PC-3 (cell line): Measurements from ENCODE around the gene PRICKLE2. TPM values are rescaled to one million over a fixed set of nuclear protein-coding genes. Genes with fewer than 3 reads are reported as not detected.

Source experiments
- ATAC-seq: fragments of 200-7000 bp; cut with Tn5 transposase; 2 replicates; pipeline ENCODE4 v1.9.1; 2020; ENCODE audit warnings: mild to moderate bottlenecking, moderate library complexity
- BruUV-seq: library from RNA; stranded (reverse); fragments of 400-500 nt; replicated peaks from 2 replicates; lab custom pipeline; 2021; lab: Mats Ljungman, UMichigan
- CTCF ChIA-PET: fragments of 300-600 bp; sonication (Branson Sonifier 250); formaldehyde crosslinking; loops from one replicate; lab custom pipeline; 2022; ENCODE audit warnings: antibody characterized with exemption; lab: Charles Lee
- POLR2A ChIA-PET: fragments of 300-600 bp; sonication (Branson Sonifier 250); formaldehyde crosslinking; loops from one replicate; lab custom pipeline; 2022; ENCODE audit warnings: antibody characterized with exemption; ENCODE audit not compliant: unreplicated experiment; lab: Charles Lee
- DNase-seq: peaks from one replicate; pipeline ENCODE4 v3.0.0-alpha.2; 2015
- H2AFZ ChIP-seq: fragments of 300-600 bp; sonication (generic); 2 replicates; pipeline ENCODE4 v1.6.0; 2016; ENCODE audit warnings: antibody characterized with exemption, low read length
- H3F3A ChIP-seq: fragments of 300-600 bp; sonication (generic); one replicate; pipeline ENCODE4 v1.6.0; 2017; ENCODE audit warnings: antibody characterized with exemption, low read length, control low read depth, mild to moderate bottlenecking; ENCODE audit not compliant: unreplicated experiment
- H3K27ac ChIP-seq: fragments of 300-600 bp; sonication (generic); 2 replicates; pipeline ENCODE4 v1.5.1; 2016; ENCODE audit warnings: mild to moderate bottlenecking, low read length
- H3K27me3 ChIP-seq: fragments of 300-600 bp; sonication (generic); 2 replicates; pipeline ENCODE4 v1.6.1; 2016; ENCODE audit warnings: low read length, mixed read lengths
- H3K36me3 ChIP-seq: fragments of 300-600 bp; sonication (generic); 2 replicates; pipeline ENCODE4 v1.6.1; 2016; ENCODE audit warnings: low read depth, mixed run types, low read length, mixed read lengths
- H3K4me1 ChIP-seq: fragments of 300-600 bp; sonication (generic); 2 replicates; pipeline ENCODE4 v1.5.1; 2016; ENCODE audit warnings: low read length; ENCODE audit not compliant: insufficient read depth
- H3K4me2 ChIP-seq: fragments of 300-600 bp; sonication (generic); 2 replicates; pipeline ENCODE4 v1.6.0; 2016; ENCODE audit warnings: low read length
- H3K4me3 ChIP-seq: fragments of 300-600 bp; sonication (generic); 2 replicates; pipeline ENCODE4 v1.5.1; 2016; ENCODE audit warnings: mild to moderate bottlenecking, low read length, mixed read lengths
- H3K79me2 ChIP-seq: fragments of 300-600 bp; sonication (generic); 2 replicates; pipeline ENCODE4 v1.6.1; 2017; ENCODE audit warnings: low read length, mixed read lengths
- H3K9ac ChIP-seq: fragments of 300-600 bp; sonication (generic); 2 replicates; pipeline ENCODE4 v1.6.0; 2016; ENCODE audit warnings: mild to moderate bottlenecking, low read length
- H3K9me2 ChIP-seq: fragments of 300-600 bp; sonication (generic); replicated peaks from 2 replicates; pipeline ENCODE4 v1.6.1; 2016; ENCODE audit warnings: mixed run types, low read length, mixed read lengths
- H3K9me3 ChIP-seq: fragments of 300-600 bp; sonication (generic); 2 replicates; pipeline ENCODE4 v1.6.1; 2016; ENCODE audit warnings: low read length, mixed read lengths
- H4K20me1 ChIP-seq: fragments of 300-600 bp; sonication (generic); 2 replicates; pipeline ENCODE4 v1.6.1; 2016; ENCODE audit warnings: low read length, mixed read lengths
- CTCF ChIP-seq: fragments of 300-600 bp; sonication (generic); conservative IDR thresholded peaks from 2 replicates; pipeline ENCODE4 v1.5.1; 2017; ENCODE audit warnings: antibody characterized with exemption, low read depth, mild to moderate bottlenecking, low read length
- EZH2 ChIP-seq: fragments of 300-600 bp; sonication (generic); IDR thresholded peaks from one replicate; pipeline ENCODE4 v1.6.1; 2017; ENCODE audit warnings: antibody characterized with exemption, mild to moderate bottlenecking, low read length; ENCODE audit not compliant: unreplicated experiment
- EZH2phosphoT487 ChIP-seq: fragments of 300-600 bp; sonication (generic); IDR thresholded peaks from 2 replicates; pipeline ENCODE4 v1.6.1; 2018; ENCODE audit warnings: mild to moderate bottlenecking, antibody characterized with exemption, low read length, borderline replicate concordance
- intact Hi-C: fragments of 100-400 bp; cut with micrococcal nuclease; formaldehyde crosslinking; loops from 2 replicates; pipeline ENCODE4 v1.9.0; 2023
- total RNA-seq: library from RNA; depleted of rRNA; stranded (reverse); fragments of >200 nt; gene quantifications from 2 replicates; pipeline ENCODE4 v1.2.3, GENCODE V29; 2014

Gene PRICKLE2
- total RNA-seq, 1 experiment from 2014 or later = 1.8 TPM

GRCh38 chr3:64080616-64081234, 144.5 kb downstream of the PRICKLE2 start:
- H3K36me3 ChIP-seq = no peaks in the 10 kb centered on the region
- no peaks in the 10 kb centered on the region for H3K79me2 ChIP-seq
- TF ChIP-seq EZH2phosphoT487 (no peak), EZH2 (no peak), CTCF (no peak)
- no peak overlapping the region for H3K9ac ChIP-seq
- no peaks in the 10 kb centered on the region for H4K20me1 ChIP-seq
- H3K9me3 ChIP-seq = no peaks in the 10 kb centered on the region
- ATAC-seq (no peak), DNase-seq (no peak)
- no peak overlapping the region for H3K4me3 ChIP-seq
- no peaks in the 10 kb centered on the region for H3K27me3 ChIP-seq
- H3K4me1 ChIP-seq = peaks cover 18% of the 10 kb centered on the region
- intact Hi-C loops = no loop called here
- POLR2A ChIA-PET = no interaction called here
- no peaks in the 10 kb centered on the region for H3F3A ChIP-seq
- no peaks in the 10 kb centered on the region for H3K9me2 ChIP-seq
- no peak overlapping the region for H2AFZ ChIP-seq
- no peak overlapping the region for H3K4me2 ChIP-seq
- BruUV-seq = no TSS peak
- no peak overlapping the region for H3K27ac ChIP-seq
- CTCF ChIA-PET = no interaction called here

- Histone ChIP-seq H3K27me3 (no peaks in the 10 kb centered on the region), H3K27ac (no peak overlapping the region), H3K36me3 (no peaks in the 10 kb centered on the region), H3K9me3 (no peaks in the 10 kb centered on the region), H3K4me2 (no peak overlapping the region), H3K9me2 (no peaks in the 10 kb centered on the region), H2AFZ (no peak overlapping the region), H3K9ac (no peak overlapping the region), H4K20me1 (no peaks in the 10 kb centered on the region), H3K4me3 (no peak overlapping the region), H3K4me1 (peaks cover 11% of the 10 kb centered on the region), H3F3A (no peaks in the 10 kb centered on the region), H3K79me2 (no peaks in the 10 kb centered on the region)
- ChIA-PET POLR2A (no interaction called here), CTCF (no interaction called here)
- DNase-seq (no peak), ATAC-seq (no peak)
- TF ChIP-seq CTCF (no peak), EZH2 (no peak), EZH2phosphoT487 (no peak)
- no TSS peak for BruUV-seq
- intact Hi-C loops = no loop called here
These were observed 145.7 kb downstream of the PRICKLE2 start for GRCh38 chr3:64079369-64080150.

- H3K9me3 ChIP-seq = no peaks in the 10 kb centered on the region
- no peak overlapping the region for H3K27ac ChIP-seq
- H3K79me2 ChIP-seq = no peaks in the 10 kb centered on the region
- H3K36me3 ChIP-seq = no peaks in the 10 kb centered on the region
- BruUV-seq = no TSS peak
- CTCF ChIA-PET = no interaction called here
- peaks cover 6% of the 10 kb centered on the region for H3K4me1 ChIP-seq
- intact Hi-C loops = no loop called here
- H3K9me2 ChIP-seq = no peaks in the 10 kb centered on the region
- no peaks in the 10 kb centered on the region for H4K20me1 ChIP-seq
- no peaks in the 10 kb centered on the region for H3F3A ChIP-seq
- no peak for TF ChIP-seq EZH2phosphoT487
- TF ChIP-seq EZH2 = no peak
- no peak for TF ChIP-seq CTCF
- H3K4me2 ChIP-seq = no peak overlapping the region
- H3K27me3 ChIP-seq = no peaks in the 10 kb centered on the region
- H3K4me3 ChIP-seq = no peak overlapping the region
- DNase-seq (no peak), ATAC-seq (no peak)
- no peak overlapping the region for H2AFZ ChIP-seq
- H3K9ac ChIP-seq = no peak overlapping the region
- POLR2A ChIA-PET = no interaction called here
These were observed 146.3 kb downstream of the PRICKLE2 start for GRCh38 chr3:64078966-64079365.
